GM20000 (cell line): ENCODE data around the gene GNG7.

ENCODE experiments used
- DNase-seq: peaks from one replicate; pipeline ENCODE4 v3.0.0; 2012; ENCODE audit warnings: low spot score
- TF ChIP-seq, protein P1 (sequence below): IDR thresholded peaks from 2 replicates; pipeline ENCODE4 v1.5.1; 2012; ENCODE audit warnings: mild to moderate bottlenecking, control low read depth; ENCODE audit errors: extremely low read depth, missing control alignments

Gene GNG7

DNA sequence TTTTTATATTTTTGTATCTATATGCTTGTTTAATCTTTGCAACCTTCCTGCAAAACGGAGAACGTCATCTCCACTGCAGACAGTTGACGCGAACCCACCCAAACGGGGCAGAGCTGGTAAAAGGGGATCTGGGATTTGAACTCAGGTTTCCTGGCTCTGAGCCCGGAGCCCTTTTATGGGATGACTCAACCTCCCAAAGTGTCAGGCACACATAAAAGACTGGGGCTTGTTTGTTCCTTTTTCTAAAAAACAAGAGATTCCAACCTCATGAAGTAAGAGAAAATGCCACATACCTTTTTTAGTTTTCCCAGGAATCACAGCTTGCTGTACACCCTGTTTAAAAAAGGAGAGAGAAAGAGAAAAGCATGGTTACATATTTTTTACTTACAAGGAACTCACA is 147.6 kb downstream of the GNG7 start:
- no peak for DNase-seq
- TF ChIP-seq, protein P1, sequence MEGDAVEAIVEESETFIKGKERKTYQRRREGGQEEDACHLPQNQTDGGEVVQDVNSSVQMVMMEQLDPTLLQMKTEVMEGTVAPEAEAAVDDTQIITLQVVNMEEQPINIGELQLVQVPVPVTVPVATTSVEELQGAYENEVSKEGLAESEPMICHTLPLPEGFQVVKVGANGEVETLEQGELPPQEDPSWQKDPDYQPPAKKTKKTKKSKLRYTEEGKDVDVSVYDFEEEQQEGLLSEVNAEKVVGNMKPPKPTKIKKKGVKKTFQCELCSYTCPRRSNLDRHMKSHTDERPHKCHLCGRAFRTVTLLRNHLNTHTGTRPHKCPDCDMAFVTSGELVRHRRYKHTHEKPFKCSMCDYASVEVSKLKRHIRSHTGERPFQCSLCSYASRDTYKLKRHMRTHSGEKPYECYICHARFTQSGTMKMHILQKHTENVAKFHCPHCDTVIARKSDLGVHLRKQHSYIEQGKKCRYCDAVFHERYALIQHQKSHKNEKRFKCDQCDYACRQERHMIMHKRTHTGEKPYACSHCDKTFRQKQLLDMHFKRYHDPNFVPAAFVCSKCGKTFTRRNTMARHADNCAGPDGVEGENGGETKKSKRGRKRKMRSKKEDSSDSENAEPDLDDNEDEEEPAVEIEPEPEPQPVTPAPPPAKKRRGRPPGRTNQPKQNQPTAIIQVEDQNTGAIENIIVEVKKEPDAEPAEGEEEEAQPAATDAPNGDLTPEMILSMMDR, result no peak

DNA sequence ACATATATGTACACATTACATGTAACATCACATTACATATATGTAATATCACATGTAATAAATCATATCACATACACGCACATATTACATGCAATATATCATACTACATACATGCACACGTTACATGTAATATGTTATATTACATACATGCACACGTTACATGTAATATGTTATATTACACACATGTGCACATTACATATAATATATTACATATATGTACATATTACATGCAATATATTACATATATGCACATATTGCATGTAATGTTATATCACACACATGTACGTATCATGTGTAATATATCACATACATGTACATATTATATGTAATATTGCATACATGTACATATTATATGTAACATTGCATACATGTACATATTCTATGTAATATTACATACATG is 149.0 kb downstream of the GNG7 start:
- TF ChIP-seq, protein P1, result no peak

DNA sequence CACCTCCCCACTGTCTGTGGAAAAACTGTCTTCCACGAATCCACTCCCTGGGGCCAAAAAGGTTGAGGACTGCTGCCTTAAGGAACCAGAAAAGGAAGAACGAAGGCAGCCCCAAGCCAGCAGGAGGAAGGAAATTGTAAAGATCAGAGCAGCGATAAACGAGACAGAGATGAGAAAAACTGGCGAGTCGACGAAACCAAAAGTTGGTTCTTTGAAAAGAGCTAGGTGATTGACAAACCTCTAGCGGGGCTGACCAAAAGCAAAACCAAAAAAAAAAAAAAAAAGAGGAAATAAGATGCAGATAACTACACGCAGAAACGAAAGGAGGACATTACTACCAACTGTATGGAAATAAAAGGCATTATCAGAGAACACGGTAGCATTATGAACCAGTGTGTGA is 149.6 kb downstream of the GNG7 start:
- peak; percentile 90 for DNase-seq
- TF ChIP-seq, protein P1, result no peak

More for the DNA sequence above, 149.0 kb downstream of the GNG7 start:
- DNase-seq, result no peak

DNA sequence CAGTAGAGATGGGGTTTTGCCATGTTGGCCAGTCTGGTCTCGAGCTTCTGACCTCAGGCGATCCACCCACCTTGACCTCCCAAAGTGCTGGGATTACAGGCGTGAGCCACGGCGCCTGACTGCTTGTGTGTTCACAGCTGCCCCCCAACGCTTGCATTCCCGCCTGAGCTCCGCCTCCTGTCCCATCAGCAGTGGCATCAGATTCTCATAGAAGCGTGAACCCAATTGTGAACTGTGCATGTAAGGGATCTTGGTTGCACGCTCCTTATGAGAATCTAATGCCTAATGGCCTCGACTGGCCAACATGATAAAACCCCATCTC is 150.7 kb downstream of the GNG7 start:
- no peak for DNase-seq
- TF ChIP-seq, protein P1, result no peak

GRCh38 chr19:2551172-2551863 is 151.2 kb downstream of the GNG7 start:
- TF ChIP-seq, protein P1, result no peak
- DNase-seq, result no peak

DNA sequence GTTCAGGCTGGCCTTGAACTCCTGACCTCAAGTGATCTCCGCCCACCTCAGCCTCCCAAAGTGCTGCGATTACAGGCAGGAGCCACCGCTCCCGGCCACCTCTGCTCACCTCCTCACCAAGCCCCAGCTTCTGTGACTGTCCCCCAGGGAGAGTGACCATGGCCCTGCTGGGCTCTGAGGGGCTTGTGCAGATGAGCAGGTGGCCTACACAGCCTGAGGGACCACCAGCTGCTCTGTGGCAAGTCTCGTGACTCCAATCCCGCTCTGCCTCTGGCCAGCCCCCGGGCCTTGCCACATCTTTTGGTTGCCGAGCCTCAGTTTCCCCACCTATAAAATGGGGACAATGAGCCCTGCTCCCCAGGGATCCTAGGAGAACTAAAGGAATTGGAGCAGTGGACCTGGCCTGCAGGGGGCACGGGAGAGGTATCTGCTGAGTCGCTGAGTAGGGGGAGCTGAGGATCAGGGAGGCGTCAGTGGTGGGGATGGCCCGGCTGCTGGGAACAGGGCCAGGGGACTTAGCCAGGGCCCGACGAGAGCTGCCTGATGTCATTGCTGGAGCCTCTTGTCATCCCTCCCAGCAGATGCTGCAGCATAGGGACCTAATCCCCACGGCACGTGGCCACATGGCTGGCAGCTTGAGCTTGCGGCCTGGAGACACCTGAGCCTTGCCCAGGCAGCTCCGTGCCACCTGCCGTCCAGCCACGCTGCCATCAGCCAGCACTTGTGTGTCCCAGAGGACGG is 151.9 kb downstream of the GNG7 start:
- TF ChIP-seq, protein P1, result no peak

GRCh38 chr19:2549701-2550191 is 152.7 kb downstream of the GNG7 start:
- no peak for DNase-seq

More for the DNA sequence above, 151.9 kb downstream of the GNG7 start:
- no peak for DNase-seq

More at GRCh38 chr19:2549701-2550191, 152.7 kb downstream of the GNG7 start:
- TF ChIP-seq, protein P1, result no peak
